Measurements from ENCODE around the gene DIO1.

Gene DIO1

GRCh38 chr1:53942127-53942957 lies 48.4 kb downstream of the DIO1 start:
- no peak for DNase-seq (ENCODE audit: low read depth in 2 of 2)

- DNase-seq (ENCODE audit: low read depth in 2 of 2), result no peak
Observed at GRCh38 chr1:53943090-53943489, 49.1 kb downstream of the DIO1 start.

- no peak for DNase-seq (ENCODE audit: low read depth in 2 of 2)
Observed at GRCh38 chr1:53943490-53944043, 49.6 kb downstream of the DIO1 start.

- DNase-seq (ENCODE audit: low read depth in 2 of 2), result no peak
Observed at GRCh38 chr1:53944469-53945182, 50.6 kb downstream of the DIO1 start.

- no peak for DNase-seq (ENCODE audit: low read depth in 2 of 2)
Observed at GRCh38 chr1:53945183-53945432, 51.1 kb downstream of the DIO1 start.

GRCh38 chr1:53945433-53946251 lies 51.7 kb downstream of the DIO1 start, which contains the start of gene IFT25:
TSS of gene IFT25 (minus strand) at chr1:53945699. CDS start at chr1:53940082, 5,617 bp downstream.
- DNase-seq (ENCODE audit: low read depth in 2 of 2), result peak; percentile 93 to 95

GRCh38 chr1:53946252-53947171 lies 52.5 kb downstream of the DIO1 start, which contains the start of gene LRRC42:
TSS of gene LRRC42 (plus strand) at chr1:53946350. CDS start at chr1:53952000, 5,650 bp downstream.
- no peak for DNase-seq (ENCODE audit: low read depth in 2 of 2)

GRCh38 chr1:53947172-53947907 lies 53.4 kb downstream of the DIO1 start:
- no peak for DNase-seq (ENCODE audit: low read depth in 2 of 2)

GRCh38 chr1:53948291-53948690 lies 54.3 kb downstream of the DIO1 start:
- DNase-seq (ENCODE audit: low read depth in 2 of 2), result no peak

GRCh38 chr1:53949023-53949990 lies 55.3 kb downstream of the DIO1 start:
- peak in 1 of 2 experiments; percentile 24 for DNase-seq (ENCODE audit: low read depth in 2 of 2)

GRCh38 chr1:53951697-53952096 lies 57.7 kb downstream of the DIO1 start:
- DNase-seq (ENCODE audit: low read depth in 2 of 2), result no peak

GRCh38 chr1:53954128-53954527 lies 60.1 kb downstream of the DIO1 start:
- DNase-seq (ENCODE audit: low read depth in 2 of 2), result no peak

- no peak for DNase-seq (ENCODE audit: low read depth in 2 of 2)
Observed at GRCh38 chr1:53956308-53957168, 62.6 kb downstream of the DIO1 start.

GRCh38 chr1:53957194-53957818 lies 63.3 kb downstream of the DIO1 start:
- no peak for DNase-seq (ENCODE audit: low read depth in 2 of 2)

GRCh38 chr1:53959664-53960250 lies 65.8 kb downstream of the DIO1 start:
- DNase-seq (ENCODE audit: low read depth in 2 of 2), result no peak

All from fibroblast of skin of left quadriceps (primary cell).